SK-N-MC (cell line): Measurements from ENCODE around the gene SF3A2.

Experiments
- EZH2 ChIP-seq: fragments of 200-600 bp; sonication (generic); IDR thresholded peaks from one replicate; pipeline ENCODE4 v1.6.1; 2017; ENCODE audit warnings: antibody characterized with exemption
- POLR2AphosphoS5 ChIP-seq: IDR thresholded peaks from 2 replicates; pipeline ENCODE4 v1.6.1; 2012; ENCODE audit warnings: mild to moderate bottlenecking, low read depth, low read length, borderline replicate concordance

DNA sequence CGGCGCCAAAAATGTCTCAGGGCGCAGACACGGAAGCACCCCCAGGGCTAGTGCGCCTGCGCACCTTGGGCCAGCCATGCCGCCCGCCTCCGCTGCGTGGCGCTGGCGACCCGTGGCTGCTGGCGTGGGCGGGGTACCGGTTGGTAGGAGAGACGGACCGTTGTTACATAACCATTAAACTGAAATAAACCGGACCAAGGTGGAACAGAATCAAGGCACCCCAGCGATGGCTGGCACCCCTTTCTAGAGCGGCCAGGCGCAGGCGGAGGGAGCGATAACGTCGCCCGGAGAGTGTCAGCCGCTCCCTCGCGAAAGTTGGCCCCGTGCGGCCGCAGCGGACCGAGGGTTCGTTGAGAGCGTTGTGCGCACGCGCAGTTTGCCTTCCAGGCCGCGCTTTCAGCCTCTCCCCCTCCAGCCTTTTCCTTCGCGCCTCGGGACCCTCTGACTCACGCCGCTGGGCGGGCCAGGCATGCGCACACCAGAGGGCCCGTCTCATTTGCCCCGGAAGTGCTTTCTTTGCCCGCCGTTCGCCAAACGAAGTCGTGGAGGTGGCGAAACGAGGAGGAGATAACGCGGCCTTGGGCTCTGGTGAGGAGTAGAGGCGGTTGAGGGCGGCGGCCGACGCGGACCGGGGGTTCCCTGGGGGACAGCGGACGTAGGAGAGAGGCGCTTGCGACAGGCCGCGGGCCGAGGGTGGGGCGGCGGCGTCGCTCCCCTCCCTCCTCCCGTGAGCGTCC is at the start of gene SF3A2, which contains the start of gene PLEKHJ1:
- TF ChIP-seq EZH2, result no peak
- peak; percentile 89 for TF ChIP-seq POLR2AphosphoS5
